C4-2B (cell line): ENCODE results near the gene TNPO2.

Experiments
- H3K27ac ChIP-seq: fragments of 450-650 bp; 2 replicates; pipeline ENCODE4 v1.5.1; 2017
- CTCF ChIP-seq: fragments of 450-650 bp; conservative IDR thresholded peaks from 2 replicates; pipeline ENCODE4 v1.5.1; 2017; ENCODE audit warnings: mild to moderate bottlenecking
- ZFX ChIP-seq: fragments of 450-650 bp; IDR thresholded peaks from 2 replicates; pipeline ENCODE4 v1.6.1; 2017

TNPO2 gene

GRCh38 chr19:12668346-12668745, 55.4 kb downstream of the TNPO2 start:
- H3K27ac ChIP-seq = peak overlapping the region; percentile 85
- TF ChIP-seq ZFX (no peak), CTCF (no peak)

GRCh38 chr19:12667731-12668302, 55.9 kb downstream of the TNPO2 start:
- TF ChIP-seq ZFX = no peak
- TF ChIP-seq CTCF = no peak
- peak overlapping the region; percentile 85; the same call in 1 of the 2 replicates for H3K27ac ChIP-seq

- peak within 1 kb of the TSS; percentile 61 for H3K27ac ChIP-seq
- 0 out of 2 replicates have a peak, but pooled peaks have one; percentile 17 for TF ChIP-seq ZFX
- TF ChIP-seq CTCF = no peak
These were observed 57.3 kb downstream of the TNPO2 start, which contains the start of the genes MAN2B1 and WDR83 for GRCh38 chr19:12666265-12667048. Gene MAN2B1, minus strand, starts transcription at chr19:12666742. Its CDS starts 41 bp downstream, at chr19:12666701. Gene WDR83, plus strand, starts transcription at chr19:12666807. Its CDS starts 2,984 bp downstream, at chr19:12669791.

- peak overlapping the region; percentile 61 for H3K27ac ChIP-seq
- TF ChIP-seq ZFX (no peak), CTCF (no peak)
These were observed 58.0 kb downstream of the TNPO2 start for GRCh38 chr19:12665671-12666264.

- H3K27ac ChIP-seq = no peak overlapping the region
- no peak for TF ChIP-seq CTCF
- no peak for TF ChIP-seq ZFX
These were observed 58.5 kb downstream of the TNPO2 start for GRCh38 chr19:12665281-12665573.

GRCh38 chr19:12664406-12665280, 59.1 kb downstream of the TNPO2 start:
- H3K27ac ChIP-seq = no peak overlapping the region

More at GRCh38 chr19:12664406-12665280, 59.1 kb downstream of the TNPO2 start:
- TF ChIP-seq CTCF (no peak), ZFX (no peak)
